HG03571 (cell line): ENCODE results near the gene MTHFS.

Experiments used
- ATAC-seq: cut with Tn5 transposase; IDR thresholded peaks from one replicate; pipeline ENCODE4 v1.9.1; 2021; ENCODE audit not compliant: unreplicated experiment

The MTHFS gene

DNA sequence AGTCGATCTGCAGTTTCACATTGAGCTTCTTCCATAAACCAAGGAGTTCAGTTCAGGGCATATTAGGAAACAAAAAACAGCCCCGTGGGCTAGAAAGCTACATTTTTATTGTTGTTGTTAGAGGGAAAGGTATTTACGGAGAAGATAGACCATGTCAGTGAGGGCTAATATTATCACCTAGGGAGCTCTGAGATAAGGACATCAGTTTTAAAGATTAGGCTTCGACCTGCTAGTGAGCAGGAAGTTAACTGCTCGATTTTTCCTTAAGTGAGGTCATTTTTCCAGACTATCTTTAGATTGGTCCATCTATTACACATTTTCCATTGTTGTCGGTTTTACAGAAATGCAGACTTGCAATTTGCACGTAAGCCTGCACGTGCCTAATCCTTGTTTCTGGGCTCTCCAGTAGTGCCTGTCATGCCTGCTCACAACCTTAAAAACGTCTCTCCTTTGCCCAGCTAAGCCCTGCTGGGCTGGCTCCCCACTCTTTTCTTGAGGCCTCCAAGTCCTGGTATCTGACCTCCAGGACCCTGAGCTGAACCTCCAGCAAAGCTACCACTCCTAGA, 72.6 kb downstream of the MTHFS start:
- ATAC-seq, result no peak

- no peak for ATAC-seq
Measured at GRCh38 chr15:79820820-79821219, 76.0 kb downstream of the MTHFS start.

- no peak for ATAC-seq
Measured at GRCh38 chr15:79820176-79820575, 76.6 kb downstream of the MTHFS start.

DNA sequence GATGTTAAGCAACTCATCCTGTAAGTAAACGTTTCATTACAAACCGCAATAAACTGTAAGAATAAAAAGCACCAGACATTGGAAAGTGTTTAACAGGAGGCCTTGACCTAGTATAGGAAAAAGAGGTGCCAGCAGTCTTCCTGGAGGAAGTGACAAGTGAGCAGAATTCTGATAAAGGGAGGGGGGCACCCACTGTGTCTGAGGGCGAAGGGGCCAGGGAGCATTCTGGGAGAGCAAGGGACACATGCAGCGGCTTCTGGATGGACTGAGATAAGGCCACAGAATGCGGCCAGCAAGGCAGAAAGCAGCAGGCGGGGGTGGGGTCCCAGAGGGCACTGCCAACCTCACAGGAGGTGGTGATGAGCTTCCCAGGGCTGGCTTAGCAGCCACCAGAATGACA, 80.2 kb downstream of the MTHFS start:
- no peak for ATAC-seq

GRCh38 chr15:79815468-79815867, 81.3 kb downstream of the MTHFS start:
- ATAC-seq, result no peak

DNA sequence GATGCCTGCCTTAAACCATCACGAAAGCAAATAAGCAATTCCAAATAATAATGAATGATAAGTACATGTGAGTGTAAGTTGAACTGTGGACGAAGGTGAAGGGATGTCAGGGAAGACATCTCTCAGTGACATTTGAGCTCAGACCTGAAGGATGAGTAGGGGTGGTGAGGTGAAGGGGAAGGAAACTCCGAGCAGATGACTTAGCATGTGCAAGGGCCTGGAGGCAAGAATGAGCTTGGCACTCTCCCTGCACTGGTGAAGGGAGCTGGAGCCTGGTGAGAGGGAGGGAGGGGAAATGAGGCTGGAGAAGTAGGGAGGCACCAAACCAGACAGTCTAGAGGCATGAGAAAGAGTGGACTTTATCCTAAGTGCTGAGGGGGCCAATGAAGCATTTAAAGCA, 84.3 kb downstream of the MTHFS start:
- no peak for ATAC-seq

DNA sequence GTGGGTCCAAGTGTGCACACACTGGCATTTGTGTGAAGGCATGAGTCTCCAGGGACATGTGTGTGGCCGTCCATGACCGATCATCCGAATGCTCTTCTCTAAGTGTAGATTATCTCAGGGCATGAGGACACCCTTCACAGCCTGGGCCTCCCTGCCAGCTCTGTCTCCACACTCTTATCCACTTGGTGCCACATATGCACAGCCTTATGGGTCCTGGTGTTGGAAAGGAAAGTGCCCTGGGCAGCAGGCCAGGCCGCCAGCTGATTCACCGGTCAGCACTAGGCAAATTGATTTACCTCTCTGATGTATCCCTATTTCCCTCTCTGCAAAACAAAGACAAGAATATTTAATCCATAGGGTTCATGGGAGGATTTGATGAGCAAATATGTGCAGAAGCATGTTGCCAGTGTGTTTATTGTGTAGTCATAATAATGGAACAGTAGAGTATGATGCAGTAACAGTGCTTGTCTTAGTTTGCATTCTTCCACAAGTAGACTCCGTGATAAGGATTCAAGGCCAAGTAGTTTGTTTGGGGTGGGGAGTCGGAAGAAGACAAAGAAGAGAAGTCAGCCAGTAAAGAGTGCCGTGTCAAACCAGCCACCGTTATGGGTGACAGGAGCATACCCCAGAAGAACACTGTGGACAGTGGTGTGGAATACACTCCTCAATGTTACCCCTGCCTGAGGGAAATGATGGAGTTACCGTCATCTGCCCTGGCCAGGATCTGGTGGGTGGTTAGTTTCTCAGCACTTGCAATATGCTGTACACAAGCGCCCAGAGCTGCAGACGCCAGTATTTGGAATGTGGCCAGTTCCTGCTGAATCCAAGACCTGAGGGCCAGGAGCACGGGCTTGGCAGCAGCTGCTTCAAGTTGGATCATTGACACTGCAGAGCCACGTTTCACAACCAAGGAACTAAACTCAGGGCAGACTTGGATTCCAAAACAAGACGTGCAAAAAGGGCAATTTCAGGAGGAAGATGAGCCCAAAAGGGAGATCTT, 85.1 kb downstream of the MTHFS start:
- no peak for ATAC-seq

DNA sequence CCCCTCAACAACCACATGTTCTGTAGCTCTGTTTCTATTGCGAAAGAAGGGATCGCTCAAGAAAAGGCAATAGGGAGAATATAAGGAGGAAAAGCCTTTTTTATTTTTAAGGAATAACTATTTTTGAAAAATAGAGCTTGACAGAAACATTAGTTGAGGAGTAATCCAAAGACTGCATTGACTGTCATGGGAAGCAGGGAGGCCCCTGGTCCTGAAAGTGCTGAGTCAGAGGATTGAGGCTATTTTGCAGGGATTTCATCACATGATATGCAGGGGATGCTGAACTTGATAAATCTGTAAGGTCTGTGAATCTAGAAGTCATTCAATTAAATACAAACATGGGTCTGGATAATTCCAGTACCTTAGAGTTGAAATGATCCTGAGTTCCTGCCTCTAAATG, 92.0 kb downstream of the MTHFS start:
- no peak for ATAC-seq

- ATAC-seq, result no peak
Measured at GRCh38 chr15:79798311-79798710, 98.5 kb downstream of the MTHFS start.
